Measurements from ENCODE around the gene CFP.

Gene CFP

GRCh38 chrX:47597222-47597621, 32.5 kb downstream of the CFP start:
- DNase-seq, result no peak

- no peak for DNase-seq
These were observed 33.5 kb downstream of the CFP start for GRCh38 chrX:47596256-47596655.

GRCh38 chrX:47595716-47596251, 33.9 kb downstream of the CFP start:
- no peak for DNase-seq

- no peak for DNase-seq
These were observed 36.2 kb downstream of the CFP start for GRCh38 chrX:47593522-47593921.

GRCh38 chrX:47590984-47591383, 38.7 kb downstream of the CFP start:
- DNase-seq, result no peak

- no peak for DNase-seq
These were observed 41.6 kb downstream of the CFP start for GRCh38 chrX:47587906-47588735.

- DNase-seq, result no peak
These were observed 42.4 kb downstream of the CFP start for GRCh38 chrX:47587091-47587891.

GRCh38 chrX:47586043-47586787, 43.5 kb downstream of the CFP start:
- DNase-seq, result no peak

- DNase-seq, result no peak
These were observed 44.5 kb downstream of the CFP start for GRCh38 chrX:47585273-47585672.

GRCh38 chrX:47584714-47585113, 45.0 kb downstream of the CFP start:
- DNase-seq, result no peak

- DNase-seq, result no peak
These were observed 46.4 kb downstream of the CFP start for GRCh38 chrX:47583240-47583861.

- peak; percentile 74 for DNase-seq
These were observed 47.7 kb downstream of the CFP start, which contains the start of gene TIMP1 for GRCh38 chrX:47581731-47582647. TIMP1 (plus strand) TSS chrX:47582436; CDS start chrX:47583416, 980 bp downstream.

- no peak for DNase-seq
These were observed 50.2 kb downstream of the CFP start for GRCh38 chrX:47579537-47579936.

GRCh38 chrX:47578692-47579091, 51.0 kb downstream of the CFP start:
- DNase-seq, result no peak

GRCh38 chrX:47577901-47578300, 51.8 kb downstream of the CFP start:
- DNase-seq, result no peak

- DNase-seq, result no peak
These were observed 52.3 kb downstream of the CFP start for GRCh38 chrX:47577424-47577823.

- DNase-seq, result no peak
These were observed 53.5 kb downstream of the CFP start for GRCh38 chrX:47576021-47576898.

- DNase-seq, result no peak
These were observed 55.0 kb downstream of the CFP start for GRCh38 chrX:47574547-47575301.

- DNase-seq, result no peak
These were observed 55.6 kb downstream of the CFP start for GRCh38 chrX:47574076-47574546.
